GM12891 (cell line): ENCODE data around the gene FAM241B.

Source experiments
- PAX5 ChIP-seq: IDR thresholded peaks from 2 replicates; pipeline ENCODE4 v1.6.1; 2011; ENCODE audit warnings: low read length, moderate library complexity, mild to moderate bottlenecking; ENCODE audit not compliant: insufficient read depth, severe bottlenecking
- POLR2A ChIP-seq: IDR thresholded peaks from 2 replicates; pipeline ENCODE4 v1.6.1; 2011; ENCODE audit warnings: low read depth, low read length, control low read depth
- POLR2AphosphoS5 ChIP-seq: IDR thresholded peaks from 2 replicates; pipeline ENCODE4 v1.6.1; 2011; ENCODE audit warnings: low read depth, low read length, control low read depth
- POU2F2 ChIP-seq: IDR thresholded peaks from 2 replicates; pipeline ENCODE4 v1.6.1; 2011; ENCODE audit warnings: low read depth, mild to moderate bottlenecking, control low read depth, low read length, moderate library complexity
- SPI1 ChIP-seq: IDR thresholded peaks from 2 replicates; pipeline ENCODE4 v1.6.1; 2011; ENCODE audit warnings: low read depth, low read length, control low read depth
- TAF1 ChIP-seq: IDR thresholded peaks from 2 replicates; pipeline ENCODE4 v1.6.1; 2011; ENCODE audit warnings: low read depth, low read length, control low read depth

DNA sequence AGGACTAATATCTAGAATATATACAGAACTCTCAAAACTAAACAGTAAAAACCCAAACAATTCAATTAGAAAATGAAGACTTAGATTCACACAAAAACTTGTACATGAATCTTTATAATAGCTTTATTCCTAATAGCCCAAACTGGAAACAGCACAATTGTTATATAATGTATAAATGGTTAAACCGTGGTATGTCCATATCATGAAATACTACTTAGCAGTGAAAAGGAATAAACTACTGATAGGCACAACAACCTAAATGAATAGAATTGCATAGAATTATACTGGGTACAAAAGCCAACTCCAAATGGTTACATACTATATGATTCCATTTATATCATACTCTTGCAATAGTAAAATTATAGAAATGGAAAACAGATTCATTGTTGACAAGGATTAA lies 21.0 kb upstream of the FAM241B start:
- TF ChIP-seq POLR2A (no peak), POU2F2 (no peak), TAF1 (no peak), POLR2AphosphoS5 (no peak), SPI1 (no peak), PAX5 (no peak)
